Rectal smooth muscle tissue (tissue), 1 donor: Measurements from ENCODE around the gene NEGR1.
"Not testable (repeated sequence)": the region's sequence is repeated elsewhere in the genome, so short reads cannot be mapped to it uniquely, and the experiment has no call there.

ENCODE experiments used
- H3K27ac ChIP-seq: one replicate; pipeline ENCODE4 v1.7.0; 2013; ENCODE audit warnings: low read depth, low read length, inconsistent platforms
- H3K27me3 ChIP-seq: one replicate; pipeline ENCODE4 v1.7.0; 2013; ENCODE audit warnings: low read length; ENCODE audit not compliant: control insufficient read depth, insufficient read depth
- H3K36me3 ChIP-seq: one replicate; pipeline ENCODE4 v1.7.0; 2013; ENCODE audit warnings: low read length; ENCODE audit not compliant: control insufficient read depth, insufficient read depth
- H3K4me1 ChIP-seq: one replicate; pipeline ENCODE4 v1.7.0; 2013; ENCODE audit warnings: low read length; ENCODE audit not compliant: control insufficient read depth, insufficient read depth
- H3K4me3 ChIP-seq: one replicate; pipeline ENCODE4 v1.7.0; 2013; ENCODE audit warnings: low read length
- H3K9ac ChIP-seq: one replicate; pipeline ENCODE4 v1.7.0; 2013; ENCODE audit warnings: low read length

NEGR1 gene

DNA sequence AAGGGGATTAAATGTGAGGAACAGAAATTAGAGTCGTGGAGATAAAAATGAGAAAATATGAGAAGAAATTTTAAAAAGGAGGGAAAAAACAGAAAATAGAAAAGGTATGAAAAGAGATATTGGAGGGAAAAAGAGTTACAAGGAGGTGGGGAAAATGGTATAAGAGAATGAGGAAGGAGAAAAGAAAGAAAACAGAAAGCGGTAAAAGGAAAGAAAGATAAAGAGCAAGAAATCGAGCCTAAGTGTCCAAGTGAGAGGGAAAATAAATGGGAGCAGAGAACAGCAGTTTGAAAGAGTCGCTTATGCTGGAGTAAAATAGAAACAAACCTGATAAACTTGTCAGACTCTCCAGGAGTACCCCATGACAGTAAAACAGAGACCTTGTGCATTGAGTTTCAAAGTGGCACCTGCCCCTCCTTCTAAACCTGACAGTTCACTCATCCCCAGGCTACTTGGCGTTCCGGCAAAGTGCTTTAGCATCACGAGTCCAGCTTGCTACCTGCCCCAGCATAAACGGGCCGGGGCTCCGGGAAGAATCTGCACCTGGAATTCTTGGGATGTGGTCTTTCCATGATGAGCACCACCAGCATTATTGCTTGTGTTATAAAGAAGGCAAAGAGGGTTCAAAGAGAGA, 585 bp downstream of the NEGR1 start:
- no peaks in the 10 kb centered on the region for H3K27me3 ChIP-seq
- peak overlapping the region; percentile 84 for H3K4me3 ChIP-seq
- H3K36me3 ChIP-seq, result no peaks in the 10 kb centered on the region
- H3K4me1 ChIP-seq, result peaks cover 7% of the 10 kb centered on the region
- H3K9ac ChIP-seq, result no peak overlapping the region
- peak overlapping the region; percentile 61 for H3K27ac ChIP-seq

DNA sequence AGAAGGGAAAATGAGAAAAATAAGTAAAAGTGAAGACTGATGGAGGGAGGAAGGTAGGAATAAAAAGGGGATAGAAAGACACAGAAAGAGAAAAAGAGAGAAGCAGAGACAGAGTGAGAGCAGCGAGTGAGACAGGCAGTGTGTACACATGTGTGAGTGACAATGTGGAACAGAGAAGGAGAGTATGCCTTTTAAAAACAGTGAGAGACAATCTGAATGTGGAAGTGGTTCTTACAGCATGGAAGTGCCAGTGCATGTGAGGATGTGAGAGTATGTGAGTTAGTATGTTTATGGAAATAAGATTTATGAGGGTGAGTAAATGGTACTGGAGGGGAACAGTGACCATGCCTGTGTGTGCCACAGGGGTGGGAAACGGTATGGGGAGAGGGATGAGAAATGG, 1.2 kb downstream of the NEGR1 start:
- Histone ChIP-seq H3K36me3 (no peaks in the 10 kb centered on the region), H3K4me3 (peak overlapping the region; percentile 84), H3K9ac (no peak overlapping the region), H3K27ac (peak overlapping the region; percentile 61), H3K4me1 (peaks cover 7% of the 10 kb centered on the region), H3K27me3 (no peaks in the 10 kb centered on the region)

DNA sequence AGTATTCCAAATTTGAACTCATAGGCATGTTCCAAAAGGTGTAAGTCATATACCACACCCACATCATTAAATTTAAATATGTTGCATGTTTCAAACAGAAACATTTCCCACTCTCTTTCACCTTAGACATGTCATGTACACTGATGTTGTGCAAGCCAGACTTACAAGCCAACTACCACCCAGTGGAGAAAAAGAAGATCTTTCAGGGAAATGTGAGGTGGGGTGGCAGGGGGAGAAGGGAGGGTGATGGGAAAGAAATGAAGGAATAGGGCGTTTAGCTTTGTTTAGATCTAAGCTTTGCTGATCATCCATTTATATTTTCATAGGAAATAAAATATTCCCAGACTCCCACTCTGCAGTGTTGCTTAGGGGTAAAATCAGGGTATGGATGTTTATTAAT, 1.6 kb downstream of the NEGR1 start:
- H3K9ac ChIP-seq, result no peak overlapping the region

DNA sequence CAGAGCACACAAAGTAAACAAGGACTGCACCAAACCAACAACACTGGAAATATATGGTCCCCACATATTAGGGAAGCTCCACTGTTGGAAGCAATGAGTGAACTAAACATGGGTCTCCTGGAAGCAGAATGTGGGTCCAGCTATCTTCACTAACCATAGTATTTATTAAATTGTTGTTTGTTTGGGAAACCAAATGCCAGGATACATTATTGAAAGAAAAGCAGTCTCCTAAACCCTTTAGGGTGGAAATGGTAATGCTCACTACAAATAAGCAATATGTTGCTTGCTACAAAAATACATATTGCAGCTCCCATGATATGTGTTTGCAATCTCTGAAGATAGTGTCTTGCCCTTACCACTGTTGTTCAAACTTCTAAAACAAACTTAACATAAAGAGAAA, 2.2 kb downstream of the NEGR1 start:
- Histone ChIP-seq H3K27me3 (no peaks in the 10 kb centered on the region), H3K4me1 (peaks cover 7% of the 10 kb centered on the region), H3K36me3 (no peaks in the 10 kb centered on the region), H3K27ac (peak overlapping the region; percentile 44), H3K4me3 (no peak overlapping the region), H3K9ac (no peak overlapping the region)

More for the DNA sequence above, 1.6 kb downstream of the NEGR1 start:
- Histone ChIP-seq H3K27me3 (no peaks in the 10 kb centered on the region), H3K4me3 (peak overlapping the region; percentile 84), H3K27ac (peak overlapping the region; percentile 61), H3K36me3 (no peaks in the 10 kb centered on the region), H3K4me1 (peaks cover 7% of the 10 kb centered on the region)

DNA sequence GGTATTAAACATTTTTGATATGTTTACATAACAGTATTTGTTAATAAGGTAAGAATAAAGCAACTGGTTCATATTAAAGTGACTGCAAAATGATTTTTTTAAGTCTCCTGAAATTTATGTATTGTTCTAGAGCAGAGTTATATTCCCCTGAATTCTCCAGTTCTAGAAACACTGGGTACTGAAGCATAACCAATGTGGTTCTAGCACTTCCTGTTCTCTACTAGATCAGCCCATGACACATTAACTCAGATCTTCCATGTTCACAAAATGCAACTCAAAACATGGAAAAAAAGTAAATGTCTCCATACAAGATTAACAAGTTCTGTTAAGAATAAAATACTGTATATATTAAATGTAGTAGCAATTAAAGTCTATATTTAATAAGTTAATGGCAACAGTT, 3.9 kb downstream of the NEGR1 start:
- Histone ChIP-seq H3K4me3 (no peak overlapping the region), H3K27ac (peak overlapping the region; percentile 48), H3K27me3 (no peaks in the 10 kb centered on the region), H3K9ac (no peak overlapping the region), H3K4me1 (peaks cover 7% of the 10 kb centered on the region), H3K36me3 (no peaks in the 10 kb centered on the region)

DNA sequence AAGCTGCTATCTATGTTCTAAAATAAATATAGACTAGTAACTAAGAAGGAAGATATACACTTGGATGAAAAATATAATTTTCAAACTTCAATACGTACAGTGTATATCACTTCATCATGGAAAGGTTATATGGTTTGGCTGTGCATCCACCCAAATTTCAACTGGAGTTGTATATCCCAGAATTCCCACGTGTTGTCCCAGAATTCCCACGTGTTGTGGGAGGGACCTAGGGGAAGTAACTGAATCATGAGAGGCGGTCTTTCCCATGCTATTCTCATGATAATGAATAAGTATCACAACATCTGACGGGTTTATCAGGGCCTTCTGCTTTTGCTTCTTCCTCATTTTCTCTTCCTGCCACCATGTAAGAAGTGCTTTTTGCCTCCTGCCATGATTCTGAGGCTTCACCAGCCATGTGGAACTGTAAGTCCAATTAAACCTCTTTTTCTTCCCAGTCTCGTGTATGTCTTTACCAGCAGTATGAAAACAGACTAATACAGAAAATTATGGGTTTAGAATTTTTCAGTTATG, 10.7 kb downstream of the NEGR1 start:
- Histone ChIP-seq H3K27me3 (no peaks in the 10 kb centered on the region), H3K4me1 (no peaks in the 10 kb centered on the region), H3K9ac (no peak overlapping the region), H3K4me3 (no peak overlapping the region), H3K36me3 (no peaks in the 10 kb centered on the region), H3K27ac (no peak overlapping the region)

DNA sequence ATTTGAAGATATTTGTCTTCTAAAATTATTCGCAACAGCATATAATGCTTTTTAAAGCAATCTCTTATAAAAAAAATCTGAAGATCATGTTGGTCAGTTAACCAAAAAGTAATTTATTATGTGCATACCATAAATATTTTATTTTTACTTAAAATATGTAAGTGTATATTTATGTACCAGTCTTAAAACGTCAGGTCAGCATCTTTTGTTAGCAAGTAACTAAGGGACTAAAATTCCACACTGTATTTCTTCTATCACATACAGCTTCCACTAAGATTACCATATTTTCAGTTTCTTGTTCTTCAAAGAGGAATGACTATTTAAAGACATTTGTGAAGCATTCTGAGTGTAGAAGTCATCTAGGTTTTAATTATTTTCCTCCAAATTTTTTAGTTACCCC, 19.6 kb downstream of the NEGR1 start:
- no peaks in the 10 kb centered on the region for H3K36me3 ChIP-seq

DNA sequence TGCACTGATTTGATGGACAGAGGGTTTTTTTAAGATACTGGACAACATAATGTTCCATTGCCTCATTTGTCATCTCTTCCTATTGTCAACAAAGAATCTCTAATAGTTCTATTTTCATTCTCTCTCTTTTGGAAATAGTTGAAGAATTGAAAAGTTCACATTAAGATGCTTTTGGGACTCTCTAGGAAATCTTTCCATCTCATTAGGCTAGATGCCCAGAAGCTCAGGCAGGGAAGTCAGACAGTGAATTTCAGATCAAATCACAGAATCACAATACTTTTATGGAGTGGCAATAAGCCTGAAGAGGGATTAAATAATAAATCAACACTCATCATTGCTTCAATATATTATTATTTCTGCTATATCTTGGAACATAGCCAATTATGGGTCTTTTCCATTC, 29.2 kb downstream of the NEGR1 start:
- Histone ChIP-seq H3K4me3 (no peak overlapping the region), H3K9ac (no peak overlapping the region), H3K4me1 (no peaks in the 10 kb centered on the region), H3K27me3 (no peaks in the 10 kb centered on the region), H3K27ac (no peak overlapping the region), H3K36me3 (no peaks in the 10 kb centered on the region)

More for the DNA sequence above, 19.6 kb downstream of the NEGR1 start:
- Histone ChIP-seq H3K4me3 (no peak overlapping the region), H3K27me3 (no peaks in the 10 kb centered on the region), H3K4me1 (peaks cover 3% of the 10 kb centered on the region), H3K9ac (no peak overlapping the region), H3K27ac (no peak overlapping the region)

DNA sequence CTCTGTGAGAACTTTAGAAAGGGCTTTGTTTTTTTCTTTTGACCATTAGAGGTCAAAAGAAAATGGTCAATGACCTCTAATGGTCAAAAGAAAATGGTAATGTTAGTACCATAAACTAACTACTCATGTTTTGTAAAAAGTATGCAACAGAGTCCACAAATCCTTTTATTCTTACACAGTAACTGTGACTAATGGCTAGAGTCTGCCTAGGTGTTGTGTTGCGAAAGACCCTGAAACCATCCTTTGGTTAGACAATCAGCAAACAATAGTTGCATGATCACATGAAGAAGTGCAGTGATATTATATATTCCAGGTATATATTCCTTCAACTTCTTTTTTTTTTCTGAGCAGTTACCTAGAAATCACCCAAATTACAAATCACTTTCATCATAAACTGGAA, 40.9 kb downstream of the NEGR1 start:
- Histone ChIP-seq H3K27ac (no peak overlapping the region), H3K9ac (no peak overlapping the region), H3K4me1 (no peaks in the 10 kb centered on the region), H3K4me3 (no peak overlapping the region), H3K36me3 (no peaks in the 10 kb centered on the region), H3K27me3 (no peaks in the 10 kb centered on the region)

DNA sequence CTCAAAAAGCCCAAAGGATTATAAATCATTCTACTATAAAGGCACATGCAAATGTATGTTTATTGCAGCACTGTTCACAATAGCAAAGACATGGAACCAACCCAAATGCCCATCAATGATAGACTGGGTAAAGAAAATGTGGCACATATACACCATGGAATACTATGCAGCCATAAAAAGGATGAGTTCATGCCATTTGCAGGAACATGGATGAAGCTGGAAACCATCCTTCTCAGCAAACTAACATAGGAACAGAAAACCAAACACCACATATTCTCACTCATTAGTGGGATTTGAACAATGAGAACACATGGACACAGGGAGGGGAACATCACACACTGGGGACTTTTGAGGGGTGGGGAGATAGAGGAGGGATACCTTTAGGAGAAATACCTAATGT, 46.4 kb downstream of the NEGR1 start:
- H3K4me1 ChIP-seq, H3K4me3 ChIP-seq, H3K36me3 ChIP-seq, H3K27ac ChIP-seq, H3K9ac ChIP-seq, H3K27me3 ChIP-seq: not testable (repeated sequence)

DNA sequence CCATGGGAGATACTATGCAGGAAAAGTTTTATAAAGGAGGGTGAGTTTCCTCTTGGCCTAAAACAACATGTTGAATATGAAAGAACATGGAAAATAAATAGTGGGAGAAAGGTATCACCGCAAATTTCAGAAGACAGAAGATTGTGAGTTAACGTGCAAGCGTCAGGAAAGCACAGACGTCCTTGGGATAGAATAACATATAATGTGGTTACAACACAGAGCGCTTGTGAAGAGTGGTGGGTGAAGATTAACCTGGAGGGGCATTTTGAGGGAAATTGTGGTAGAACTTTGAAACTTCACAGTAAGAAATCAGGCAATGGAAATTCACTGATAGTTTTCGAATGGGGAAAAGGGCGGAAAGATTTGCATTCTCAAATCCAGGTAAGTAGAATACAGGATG, 47.3 kb downstream of the NEGR1 start:
- no peaks in the 10 kb centered on the region for H3K27me3 ChIP-seq
- H3K36me3 ChIP-seq, result no peaks in the 10 kb centered on the region
- no peak overlapping the region for H3K4me3 ChIP-seq
- peaks cover 4% of the 10 kb centered on the region for H3K4me1 ChIP-seq
- H3K9ac ChIP-seq, result no peak overlapping the region
- no peak overlapping the region for H3K27ac ChIP-seq

DNA sequence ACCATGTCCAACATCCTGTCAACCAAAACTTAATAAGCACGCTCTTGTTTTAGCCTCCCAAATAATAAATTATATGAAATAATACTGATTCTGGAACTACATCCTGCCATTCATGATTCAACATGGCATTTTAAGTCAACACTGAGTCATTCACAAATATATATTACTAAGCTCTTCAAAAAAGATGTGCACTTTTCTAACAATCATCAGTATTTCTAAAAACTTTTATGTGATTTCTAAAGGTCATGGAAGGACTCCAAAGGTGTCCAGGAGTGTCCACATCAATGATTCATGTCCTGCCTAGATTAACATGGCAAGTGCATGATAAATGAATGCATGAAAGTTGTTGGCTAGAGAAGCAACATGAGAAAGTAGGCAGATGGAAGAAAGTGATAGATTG, 51.6 kb downstream of the NEGR1 start:
- Histone ChIP-seq H3K27ac (no peak overlapping the region), H3K9ac (no peak overlapping the region), H3K36me3 (no peaks in the 10 kb centered on the region), H3K4me1 (peaks cover 11% of the 10 kb centered on the region), H3K27me3 (no peaks in the 10 kb centered on the region), H3K4me3 (no peak overlapping the region)

DNA sequence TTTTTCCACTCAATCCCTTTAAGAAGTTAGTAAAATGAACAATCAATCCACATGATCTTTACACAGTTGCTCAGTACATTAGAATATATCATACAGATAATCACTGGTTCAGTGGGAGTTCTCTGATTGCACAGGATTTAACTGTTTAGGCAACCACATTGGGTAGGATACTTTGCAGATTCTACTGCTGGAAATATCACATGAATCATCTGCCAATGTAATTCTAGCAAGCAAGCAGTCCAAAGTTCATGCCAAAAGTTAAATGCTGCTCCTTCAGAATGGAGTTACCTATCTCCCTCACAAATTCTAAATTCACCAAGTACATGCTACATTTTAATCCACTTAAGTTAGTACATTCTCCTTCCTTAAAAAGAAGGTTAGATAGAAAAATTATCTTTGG, 52.4 kb downstream of the NEGR1 start:
- Histone ChIP-seq H3K4me3 (no peak overlapping the region), H3K9ac (no peak overlapping the region), H3K4me1 (peaks cover 11% of the 10 kb centered on the region), H3K27me3 (no peaks in the 10 kb centered on the region), H3K27ac (no peak overlapping the region), H3K36me3 (no peaks in the 10 kb centered on the region)
